Small intestine (tissue), 7 donors: ENCODE results near the gene PSMD3. TPM values are rescaled to one million over a fixed set of nuclear protein-coding genes. Genes with fewer than 3 reads are reported as not detected.

Source experiments
- DNase-seq, 2 donors: peaks; one replicate each; pipeline versions ENCODE4 v3.0.0 to v3.0.0-alpha.2; 2013
- FAIRE-seq: peaks from 2 replicates; lab custom pipeline; 2012; peaks lifted over from hg19 to GRCh38; lab: Jason Lieb, UNC
- H3K27ac ChIP-seq, 3 donors: one replicate each; pipeline ENCODE4 v1.5.1; 2013; ENCODE audit warnings: low read length in 2 of 3, mild to moderate bottlenecking in 2 of 3, control low read depth in 1 of 3, inconsistent platforms in 1 of 3, low read depth in 1 of 3, moderate library complexity in 1 of 3
- H3K27me3 ChIP-seq, 3 donors: one replicate each; pipeline ENCODE4 v1.6.1; 2013; ENCODE audit warnings: low read length in 3 of 3, inconsistent platforms in 1 of 3; ENCODE audit not compliant: control insufficient read depth in 3 of 3, insufficient read depth in 3 of 3
- H3K36me3 ChIP-seq, 3 donors: one replicate each; pipeline ENCODE4 v1.6.1; 2013; ENCODE audit warnings: low read length in 3 of 3, inconsistent platforms in 1 of 3, low read depth in 1 of 3, mild to moderate bottlenecking in 1 of 3, moderate library complexity in 1 of 3; ENCODE audit not compliant: control insufficient read depth in 3 of 3, insufficient read depth in 2 of 3
- H3K4me1 ChIP-seq, 3 donors: one replicate each; pipeline ENCODE4 v1.6.1; 2013; ENCODE audit warnings: low read length in 2 of 3, inconsistent platforms in 1 of 3, low read depth in 1 of 3, mild to moderate bottlenecking in 1 of 3, moderate library complexity in 1 of 3; ENCODE audit not compliant: control insufficient read depth in 3 of 3, insufficient read depth in 2 of 3
- H3K4me3 ChIP-seq, 3 donors: one replicate each; pipeline ENCODE4 v1.5.1; 2013; ENCODE audit warnings: low read length in 3 of 3, control low read depth in 1 of 3, inconsistent platforms in 1 of 3, low read depth in 1 of 3, mild to moderate bottlenecking in 1 of 3, moderate library complexity in 1 of 3
- H3K9me3 ChIP-seq, 2 donors: one replicate each; pipeline ENCODE4 v1.6.1; 2013; ENCODE audit warnings: low read depth in 1 of 2, low read length in 1 of 2; ENCODE audit not compliant: control insufficient read depth in 2 of 2, insufficient read depth in 1 of 2
- WGBS, 3 donors: extraction: QIAGEN DNeasy Blood & Tissue Kit; methylation state at CpG; one replicate each; pipeline ENCODE4 v1.1.7; 2013; 5-methylcytosine and 5-hydroxymethylcytosine counted together
- polyA plus RNA-seq, 4 donors: library from polyadenylated mRNA; stranded (reverse) in 3 of 4; unstranded in 1 of 4; fragments of 200-250 nt in 3 of 4; fragments of 120-200 nt in 1 of 4; gene quantifications; one replicate each; pipeline versions ENCODE4 v1.2.1 to v1.2.3, GENCODE V29; 2013
- donor health status: healthy with polysubstance abuse.
- donor health status: control.
- donor health status: control.
- donor health status: Bipolar disorder and iron deficiency.
- donor health status: healthy.

The PSMD3 gene
- polyA plus RNA-seq, 4 donors = 43.6 to 93.6 (median 62.3) TPM

- 35 to 79% (median 57%) methylated on average over 23 of the region's 23 CpGs for WGBS, 3 donors
- Histone ChIP-seq H3K4me1 (peaks cover 0 to 7% (median 3%) of the 10 kb centered on the region in 3 donors), H3K9me3 (no peaks in the 10 kb centered on the region), H3K36me3 (peaks cover 2 to 88% (median 8%) of the 10 kb centered on the region in 3 donors), H3K4me3 (peak overlapping the region in 1 of 3 donors; percentile 21), H3K27me3 (no peaks in the 10 kb centered on the region), H3K27ac (peak overlapping the region in 2 of 3 donors; percentile 85 to 91)
- FAIRE-seq = no peak
- DNase-seq = peak in 1 of 2 donors; percentile 97
These were observed 52.0 kb downstream of the PSMD3 start for GRCh38 chr17:40032322-40033320.

DNA sequence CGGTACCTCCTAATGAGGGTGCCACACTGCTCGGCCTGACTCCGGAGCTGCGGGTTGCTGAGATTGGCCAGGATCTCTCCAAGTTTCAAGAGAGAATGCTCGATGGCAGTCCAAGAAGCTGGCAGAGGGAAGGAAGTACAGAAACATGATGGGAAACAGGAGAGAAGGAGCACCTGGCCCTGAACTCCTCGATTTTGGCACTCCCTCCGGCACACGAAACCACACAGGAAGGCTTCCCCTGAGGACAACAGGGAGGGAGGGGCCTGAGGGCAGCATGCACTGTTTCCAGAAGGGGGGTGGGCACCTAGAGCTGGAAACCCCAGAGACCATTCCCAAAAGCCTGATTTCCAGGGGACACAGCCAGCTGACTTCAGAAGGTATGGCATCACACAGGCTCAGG is 52.7 kb downstream of the PSMD3 start:
- Histone ChIP-seq H3K36me3 (peaks cover 2 to 85% (median 8%) of the 10 kb centered on the region in 3 donors), H3K4me3 (peak overlapping the region in 1 of 3 donors; percentile 21), H3K27me3 (no peaks in the 10 kb centered on the region), H3K27ac (peak overlapping the region in 2 of 3 donors; percentile 85 to 91), H3K9me3 (no peaks in the 10 kb centered on the region), H3K4me1 (peaks cover 0 to 7% (median 3%) of the 10 kb centered on the region in 3 donors)
- no peak for DNase-seq
- 67 to 89% (median 68%) methylated on average over 8 of the region's 8 CpGs for WGBS, 3 donors
- no peak for FAIRE-seq

DNA sequence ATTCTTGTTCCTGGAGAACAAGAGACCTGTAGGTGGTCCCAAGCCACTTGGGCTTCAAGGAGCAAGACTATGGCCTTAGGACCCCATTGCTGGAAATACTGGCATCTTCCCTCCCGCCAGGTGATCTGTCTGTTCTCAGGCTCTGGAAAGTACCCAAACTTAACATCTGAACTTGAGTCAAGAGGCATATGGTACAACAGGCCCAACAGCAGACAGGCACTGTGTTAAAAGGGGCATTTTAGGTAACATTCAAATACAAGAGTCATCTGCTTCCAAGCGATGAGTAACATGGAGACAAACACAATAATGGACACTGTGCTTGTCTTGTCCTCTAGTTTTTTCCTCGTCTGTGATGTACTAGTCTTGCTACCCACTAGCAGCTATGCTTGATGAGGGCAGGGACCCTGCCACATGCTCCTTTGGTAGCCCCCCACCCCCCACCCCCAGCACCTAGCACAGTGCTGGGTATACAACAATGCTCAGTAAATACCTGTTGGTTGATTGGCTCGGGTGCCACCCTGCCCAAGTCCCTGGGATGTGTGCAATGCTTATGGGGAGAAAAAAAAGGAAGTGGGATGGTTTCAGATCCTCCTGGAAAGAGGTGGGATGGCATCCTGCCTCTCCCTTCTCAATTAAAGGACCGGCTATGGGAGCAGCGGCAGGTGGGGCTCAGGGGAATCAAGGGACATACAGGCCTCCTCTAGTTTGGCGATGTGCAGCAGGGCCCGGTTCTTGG is 54.0 kb downstream of the PSMD3 start:
- H3K4me1 ChIP-seq = peaks cover 0 to 7% (median 6%) of the 10 kb centered on the region in 3 donors
- no peak overlapping the region for H3K4me3 ChIP-seq
- H3K9me3 ChIP-seq = no peaks in the 10 kb centered on the region
- WGBS, 3 donors = 81 to 85% (median 83%) methylated on average over 8 of the region's 8 CpGs
- FAIRE-seq (no peak), DNase-seq (no peak)
- H3K27me3 ChIP-seq = no peaks in the 10 kb centered on the region
- no peak overlapping the region for H3K27ac ChIP-seq
- H3K36me3 ChIP-seq = peaks cover 2 to 72% (median 2%) of the 10 kb centered on the region in 3 donors

DNA sequence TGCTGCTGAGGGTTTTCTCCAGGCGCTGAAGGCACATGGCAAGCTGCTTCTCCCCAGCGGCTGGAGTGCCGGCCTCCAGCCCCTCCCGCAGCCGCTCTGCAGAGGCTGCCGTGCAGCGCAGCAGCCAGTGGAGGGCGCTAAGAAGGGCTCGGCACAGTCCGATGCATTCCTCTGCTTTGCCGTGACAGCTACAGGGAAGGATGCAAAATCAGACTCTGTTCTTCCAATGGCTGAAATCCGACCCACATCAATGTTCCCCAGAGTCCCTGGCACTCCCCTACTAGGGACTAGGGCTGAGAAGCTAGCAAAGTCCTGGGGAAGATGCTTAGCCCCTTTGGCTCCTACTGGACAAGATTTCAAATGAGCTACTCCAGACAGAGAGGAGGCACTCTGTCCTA is 54.6 kb downstream of the PSMD3 start:
- Histone ChIP-seq H3K4me3 (no peak overlapping the region), H3K4me1 (peaks cover 0 to 7% (median 6%) of the 10 kb centered on the region in 3 donors), H3K9me3 (no peaks in the 10 kb centered on the region), H3K27me3 (no peaks in the 10 kb centered on the region), H3K27ac (no peak overlapping the region), H3K36me3 (peaks cover 2 to 67% (median 2%) of the 10 kb centered on the region in 3 donors)
- WGBS, 3 donors = 40 to 46% (median 43%) methylated on average over 12 of the region's 12 CpGs
- FAIRE-seq = no peak
- peak in 1 of 2 donors; percentile 47 for DNase-seq

GRCh38 chr17:40038882-40039513 is 58.4 kb downstream of the PSMD3 start:
- peaks cover 0 to 6% (median 0%) of the 10 kb centered on the region in 3 donors for H3K4me1 ChIP-seq
- FAIRE-seq (no peak), DNase-seq (peak in 1 of 2 donors; percentile 71)
- 32 to 47% (median 35%) methylated on average over 11 of the region's 11 CpGs for WGBS, 3 donors
- H3K27ac ChIP-seq = peak overlapping the region in 2 of 3 donors; percentile 58 to 82
- no peak overlapping the region for H3K4me3 ChIP-seq
- no peaks in the 10 kb centered on the region for H3K27me3 ChIP-seq
- H3K9me3 ChIP-seq = no peaks in the 10 kb centered on the region
- peaks cover 0 to 51% (median 2%) of the 10 kb centered on the region in 3 donors for H3K36me3 ChIP-seq

DNA sequence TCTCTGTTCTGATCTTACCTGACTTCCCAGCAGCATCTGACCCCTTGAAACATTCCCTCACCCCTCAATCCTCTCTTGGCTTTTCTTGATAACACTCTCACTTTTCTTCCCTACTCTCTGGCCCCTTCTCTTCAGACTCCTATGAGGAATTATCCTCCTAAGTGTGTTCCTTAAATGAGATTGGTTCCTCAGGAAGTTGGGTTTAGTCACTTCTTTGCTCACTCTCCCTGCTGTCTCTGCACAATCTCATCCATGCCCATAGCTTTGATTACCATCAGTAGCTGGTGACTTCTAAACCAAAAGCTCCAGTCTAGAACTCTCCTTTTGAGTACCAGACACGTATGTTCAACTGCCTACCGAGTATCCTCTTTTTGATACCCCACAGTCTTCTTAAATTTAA is 60.6 kb downstream of the PSMD3 start:
- H3K4me3 ChIP-seq = no peak overlapping the region
- no peak for DNase-seq
- WGBS, 3 donors = 89 to 100% (median 93%) methylated on average over 2 of the region's 2 CpGs
- H3K27me3 ChIP-seq = no peaks in the 10 kb centered on the region
- peaks cover 0 to 41% (median 0%) of the 10 kb centered on the region in 3 donors for H3K36me3 ChIP-seq
- H3K4me1 ChIP-seq = peaks cover 0 to 6% (median 0%) of the 10 kb centered on the region in 3 donors
- FAIRE-seq = no peak
- no peaks in the 10 kb centered on the region for H3K9me3 ChIP-seq
- H3K27ac ChIP-seq = no peak overlapping the region
